HG02870 (cell line): ENCODE measurements around the gene TEX35.
"Not testable (repeated sequence)": the region's sequence is repeated elsewhere in the genome, so short reads cannot be mapped to it uniquely, and the experiment has no call there.

Source experiments
- ATAC-seq: cut with Tn5 transposase; IDR thresholded peaks from one replicate; pipeline ENCODE4 v1.9.1; 2021; ENCODE audit warnings: mild to moderate bottlenecking, moderate library complexity; ENCODE audit not compliant: unreplicated experiment

The TEX35 gene

DNA sequence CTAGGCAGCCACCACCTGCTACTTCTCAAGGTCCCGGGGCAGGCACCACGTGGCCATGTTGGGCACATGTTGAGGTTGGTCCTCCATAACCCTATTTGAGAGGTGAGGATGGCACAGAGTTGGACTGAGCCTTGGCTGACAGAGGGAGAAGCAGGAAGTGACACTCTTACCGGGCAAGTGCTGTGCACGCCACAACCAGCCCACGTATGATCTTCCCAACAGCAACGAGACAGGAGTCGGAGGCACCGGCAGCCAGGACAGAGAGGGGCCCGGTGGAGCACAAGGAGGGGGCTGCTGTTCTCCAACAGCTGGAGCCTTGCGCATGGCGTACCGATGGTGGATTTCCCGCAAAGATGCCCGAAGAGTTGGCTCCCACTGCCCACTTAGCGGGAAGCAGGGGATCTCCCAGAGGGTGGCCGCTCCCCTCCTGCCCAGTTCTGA is 19.6 kb upstream of the TEX35 start:
- no peak for ATAC-seq

DNA sequence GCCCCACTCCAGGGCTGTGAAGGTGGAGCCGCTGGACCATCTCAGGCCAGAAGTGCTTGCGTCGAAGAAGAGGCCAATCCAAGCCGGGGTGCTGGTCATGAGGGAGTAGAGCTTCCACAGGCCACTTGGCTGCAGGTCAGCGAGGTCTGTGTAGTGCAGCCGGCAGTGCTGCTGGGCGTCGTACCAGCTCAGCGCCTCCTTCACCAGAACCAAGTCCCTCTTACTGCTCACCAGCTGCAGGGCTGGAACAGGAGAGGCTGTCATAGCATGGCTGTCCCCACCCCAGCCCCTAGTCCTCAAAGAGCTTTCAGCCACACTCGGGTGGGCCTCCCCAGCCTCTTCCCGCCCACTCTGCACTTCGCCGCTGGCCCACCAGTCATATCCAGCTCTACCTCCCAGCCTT is 18.3 kb upstream of the TEX35 start:
- ATAC-seq: no peak

DNA sequence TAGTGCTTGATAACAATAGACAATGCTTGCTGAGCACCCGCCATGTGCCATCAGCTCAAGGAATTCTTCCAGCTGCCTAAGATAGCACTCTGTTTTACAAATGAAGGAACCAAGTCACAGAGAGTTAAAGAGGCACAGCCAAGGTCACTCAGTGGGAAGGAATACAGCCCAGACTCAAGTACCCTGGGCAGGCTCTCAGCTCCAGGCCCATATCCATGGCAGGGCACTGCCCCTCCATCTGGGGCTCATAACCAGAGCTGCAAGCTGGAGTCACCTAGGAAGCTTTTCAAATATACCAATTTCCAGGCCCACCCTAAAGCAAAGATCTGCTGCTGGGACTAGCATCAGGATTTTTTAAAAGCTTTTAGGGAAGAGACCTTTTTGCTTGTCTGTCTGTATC is 17.8 kb upstream of the TEX35 start:
- no peak for ATAC-seq

DNA sequence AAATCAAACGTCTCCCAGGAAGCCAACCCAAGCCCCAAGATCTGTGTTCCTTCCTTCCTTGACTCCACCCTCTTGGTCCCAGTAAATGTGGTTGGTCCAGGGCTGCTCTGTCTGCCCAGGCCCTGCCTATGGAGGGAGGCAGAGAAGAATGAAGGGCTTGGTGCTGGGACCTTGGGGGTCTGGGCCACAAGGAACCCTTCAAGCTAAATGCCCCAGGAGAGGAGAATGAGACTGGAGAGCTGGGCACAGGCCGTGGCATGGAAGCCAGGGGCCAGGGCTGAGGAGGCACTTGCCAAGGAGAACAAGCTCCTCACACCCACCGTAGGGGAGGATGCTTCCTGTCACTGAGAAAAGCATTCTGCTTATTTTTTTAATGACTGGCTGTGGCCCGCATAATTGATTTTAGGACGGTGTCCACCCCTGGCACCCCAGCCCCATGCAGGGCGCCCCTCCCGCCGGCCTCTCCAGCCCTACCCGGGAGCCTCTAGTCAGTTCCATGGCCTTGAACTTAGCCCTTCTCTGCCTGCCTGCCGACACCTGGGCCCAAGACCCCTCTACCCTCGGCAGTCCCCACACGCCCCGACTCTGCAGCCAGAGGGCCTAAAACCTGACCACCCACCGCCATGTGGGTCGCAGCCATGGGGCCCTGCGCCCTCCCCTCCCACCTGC is 17.0 kb upstream of the TEX35 start:
- no peak for ATAC-seq

DNA sequence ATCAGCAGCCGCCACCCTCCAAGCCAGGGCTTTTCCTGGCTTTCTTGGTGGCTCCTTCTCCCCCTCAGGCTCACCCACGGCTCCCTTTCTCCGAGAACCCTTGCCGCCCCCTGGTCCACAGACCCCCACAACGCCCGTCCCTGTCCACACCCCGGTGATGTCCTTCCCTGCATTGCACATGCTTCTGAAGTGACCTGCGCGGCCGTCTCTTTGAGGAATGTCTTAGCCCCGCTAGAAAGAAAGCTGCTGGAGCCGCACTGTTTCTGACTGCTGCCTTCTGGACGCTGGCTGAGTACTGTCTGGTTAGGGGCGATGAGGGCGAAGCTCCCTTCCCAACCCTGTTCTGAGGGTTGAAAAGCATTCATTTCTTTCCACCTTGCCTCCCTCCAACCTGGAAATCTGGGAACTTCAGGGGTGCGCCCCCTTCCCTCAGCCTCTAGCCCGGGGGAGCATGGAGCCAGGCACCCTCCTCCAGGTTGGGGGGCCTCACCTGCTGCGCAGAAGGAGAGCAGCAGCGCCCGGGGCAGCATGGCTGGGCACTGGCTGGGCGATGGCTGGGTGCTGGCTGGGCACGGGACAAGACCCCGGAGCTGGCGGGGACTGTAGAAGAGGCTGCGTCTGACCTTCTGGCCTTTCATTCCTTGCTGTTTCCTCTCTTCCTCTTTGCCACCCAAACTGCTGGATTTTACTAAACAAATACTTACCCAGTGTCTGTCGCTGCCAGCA is 16.3 kb upstream of the TEX35 start, which contains the start of gene CLEC20A:
Gene CLEC20A (minus strand): TSS at position 555 of the 726 bp plus-strand sequence. CDS start 25 bp downstream, at position 530.
- no peak for ATAC-seq

DNA sequence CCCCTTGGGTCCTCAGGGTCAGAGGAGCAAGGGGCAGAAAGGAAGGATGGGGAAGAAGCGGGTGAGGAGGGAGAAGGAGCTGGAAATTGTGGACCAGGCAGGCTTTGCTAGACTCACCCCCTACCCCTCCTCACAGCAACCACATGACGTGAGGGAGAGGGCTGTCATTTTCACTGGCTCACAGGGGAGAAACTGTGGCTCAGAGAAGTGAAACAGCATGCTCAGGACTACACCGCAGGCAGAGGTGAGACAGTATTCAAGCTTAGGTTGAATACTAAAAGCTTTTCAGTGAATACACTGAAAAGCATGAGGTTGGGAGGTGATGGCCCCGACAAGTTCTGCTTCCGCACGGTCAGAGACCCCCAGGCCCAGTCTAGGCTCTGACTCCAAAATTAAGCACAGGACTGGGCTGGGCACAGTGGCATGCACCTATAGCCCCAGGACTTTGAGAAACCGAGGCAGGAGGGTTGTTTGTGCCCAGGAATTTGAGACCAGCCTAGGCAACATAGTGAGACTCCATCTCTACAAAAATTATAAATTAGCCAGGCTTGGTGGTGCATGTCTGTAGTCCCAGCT is 14.9 kb upstream of the TEX35 start:
- no peak for ATAC-seq

DNA sequence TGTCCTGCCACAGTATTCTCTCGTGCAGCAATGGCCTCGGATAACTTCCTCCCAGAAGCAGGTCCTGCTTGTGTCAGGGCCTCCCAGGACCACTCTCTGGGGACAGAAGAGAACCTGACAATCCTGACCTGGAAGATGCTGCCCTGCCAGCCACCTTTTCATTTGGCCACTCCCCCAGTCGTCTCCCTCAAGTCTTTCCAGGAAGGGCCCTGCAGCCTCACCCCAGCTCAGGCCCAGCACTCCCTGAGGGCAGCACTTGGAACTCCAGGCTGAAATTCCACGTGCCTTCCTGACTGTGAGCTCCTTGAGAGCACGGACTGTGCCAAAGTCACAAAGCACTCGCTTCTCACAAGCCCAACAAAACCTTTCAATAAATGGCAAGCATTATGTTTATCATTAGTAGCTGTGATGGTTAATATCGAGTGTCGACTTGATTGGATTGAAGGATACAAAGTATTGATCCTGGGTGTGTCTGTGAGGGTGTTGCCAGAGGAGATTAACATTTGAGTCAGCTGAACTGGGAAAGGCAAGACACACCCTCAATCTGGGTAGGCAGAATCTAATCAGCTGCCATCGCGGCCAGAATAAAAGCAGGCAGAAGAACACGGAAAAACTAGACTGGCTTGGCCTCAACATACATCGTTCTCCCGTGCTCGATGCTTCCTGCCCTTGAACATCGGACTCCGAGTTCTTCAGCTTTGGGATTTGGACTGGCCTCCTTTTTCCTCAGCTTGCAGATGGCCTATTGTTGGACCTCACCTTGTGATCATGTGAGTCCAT is 13.8 kb upstream of the TEX35 start:
- no peak for ATAC-seq

DNA sequence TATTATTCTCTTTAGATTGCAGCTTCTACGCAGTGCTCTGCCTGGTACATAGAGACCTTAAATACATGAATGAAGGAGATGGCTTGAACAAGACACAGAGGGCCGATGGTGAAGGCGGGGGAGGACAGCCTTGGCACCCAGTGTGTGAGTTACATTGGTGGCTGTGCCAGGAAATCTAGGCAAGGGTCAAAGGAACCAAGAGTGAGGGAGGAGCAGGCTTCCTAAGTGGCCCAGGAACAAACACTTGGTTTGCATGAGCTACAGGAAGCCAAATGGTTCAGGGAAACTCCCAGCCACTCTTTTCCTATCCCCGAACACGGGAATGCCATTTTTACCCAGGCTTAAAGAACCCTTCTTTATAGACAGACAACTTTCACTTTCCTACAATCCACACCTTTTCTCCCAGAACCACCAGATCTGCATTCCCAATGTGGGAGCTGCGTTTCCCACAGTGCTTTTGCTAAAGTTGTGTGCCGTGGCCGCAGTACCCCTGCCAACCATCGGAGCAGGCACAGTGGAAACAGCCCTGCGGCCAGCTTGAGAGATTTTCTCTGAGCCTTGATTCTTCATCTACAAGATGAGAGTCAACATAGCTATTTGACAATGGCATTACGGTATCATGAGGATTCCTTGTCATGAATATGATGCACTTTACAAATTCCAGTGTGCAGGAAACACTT is 12.7 kb upstream of the TEX35 start:
- no peak for ATAC-seq

DNA sequence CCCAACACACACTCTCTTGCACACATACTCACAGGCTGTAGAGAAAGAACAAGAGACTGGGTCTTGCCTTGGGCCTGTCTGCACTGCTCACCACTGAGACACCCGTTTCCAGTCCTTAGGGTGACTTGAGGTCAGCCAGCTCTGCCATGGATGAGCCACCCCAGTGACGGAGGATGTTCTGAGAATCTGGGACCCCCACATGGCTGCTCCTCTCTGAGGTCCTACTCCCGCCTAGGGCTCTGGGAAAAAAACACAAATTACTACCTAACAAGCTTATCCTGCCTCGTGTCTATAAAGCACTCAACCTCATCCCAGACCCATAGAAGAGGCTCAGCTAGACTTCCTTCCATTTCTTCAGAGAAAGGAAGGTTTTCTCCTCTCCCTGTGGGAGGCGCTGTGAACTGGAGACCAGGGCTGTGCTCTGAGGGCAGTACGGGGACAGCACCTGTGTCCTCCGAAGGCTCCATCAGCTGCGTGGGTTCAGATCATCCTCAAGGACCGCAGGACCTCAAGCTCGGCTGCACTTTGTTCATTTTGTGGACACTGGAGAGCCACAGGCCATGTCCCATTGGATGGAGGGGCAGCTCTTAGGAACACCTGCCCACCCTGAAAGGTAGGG is 11.9 kb upstream of the TEX35 start:
- no peak for ATAC-seq

DNA sequence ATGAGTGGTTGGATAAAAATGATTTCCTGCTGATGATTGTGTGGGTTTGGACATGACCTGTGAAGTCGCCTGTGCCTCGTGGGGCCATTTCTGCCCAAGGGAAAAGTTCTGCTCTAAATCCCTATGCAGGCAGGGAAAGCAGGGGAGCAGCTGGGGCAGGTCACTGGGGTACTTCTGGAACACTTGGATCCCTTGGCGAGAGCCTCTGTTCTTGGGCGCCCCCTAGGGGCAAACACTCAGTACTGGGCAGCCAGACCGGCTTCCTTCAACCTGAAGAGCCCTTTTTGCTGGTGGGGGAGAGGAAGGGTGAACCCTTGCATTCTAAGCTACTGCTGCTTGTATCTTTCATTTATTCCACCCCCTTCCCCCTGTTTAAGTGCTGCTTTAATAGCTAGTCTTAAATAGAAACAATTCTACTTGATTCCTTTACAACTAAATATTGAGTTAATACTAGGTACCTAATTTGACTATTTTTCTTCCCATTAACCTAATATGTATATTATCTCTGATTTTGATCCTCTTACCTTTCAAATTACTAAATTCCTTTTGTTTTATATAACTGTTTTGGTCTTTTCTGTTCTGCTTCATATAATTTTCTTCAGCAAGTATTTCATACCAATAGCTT is 11.1 kb upstream of the TEX35 start:
- peak; percentile 82 for ATAC-seq

DNA sequence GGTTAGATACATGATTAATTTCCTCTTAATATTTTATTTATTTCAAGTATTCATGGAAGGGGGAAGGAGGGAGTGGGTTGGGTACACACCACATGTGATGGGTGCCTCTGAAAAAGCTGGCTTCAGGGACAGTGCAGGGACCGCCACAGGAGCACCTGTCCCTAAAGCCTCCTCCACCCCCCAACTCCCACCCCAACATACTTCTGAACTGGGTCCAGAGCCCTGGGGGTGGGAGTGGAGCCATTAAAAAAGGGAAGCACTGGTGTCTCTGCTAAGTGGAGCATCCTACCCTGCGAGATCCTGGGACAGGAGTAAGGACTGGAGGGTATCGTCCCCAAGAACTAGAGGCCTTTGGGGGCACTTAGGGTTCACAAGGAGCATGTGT is 10.6 kb upstream of the TEX35 start:
- no peak for ATAC-seq

DNA sequence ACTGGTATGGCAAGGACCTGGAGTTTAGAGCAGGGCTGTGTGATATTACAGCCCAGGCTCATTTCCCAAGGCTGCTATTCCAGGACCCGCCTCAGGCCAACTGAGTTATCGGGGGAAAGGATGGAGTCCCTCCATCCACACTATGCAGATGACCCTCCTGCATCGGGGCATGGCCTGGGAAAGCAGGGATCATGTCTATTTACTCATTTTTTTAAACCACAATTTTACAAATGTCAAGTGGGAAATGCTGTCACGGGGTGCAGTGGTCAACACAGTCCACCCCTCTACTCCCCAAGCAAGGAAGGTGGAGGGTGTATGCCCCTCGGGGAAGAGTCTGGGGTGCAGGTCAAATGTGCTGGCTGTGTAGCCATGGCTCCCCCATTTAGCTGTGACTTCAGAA is 10.1 kb upstream of the TEX35 start:
- no peak for ATAC-seq

DNA sequence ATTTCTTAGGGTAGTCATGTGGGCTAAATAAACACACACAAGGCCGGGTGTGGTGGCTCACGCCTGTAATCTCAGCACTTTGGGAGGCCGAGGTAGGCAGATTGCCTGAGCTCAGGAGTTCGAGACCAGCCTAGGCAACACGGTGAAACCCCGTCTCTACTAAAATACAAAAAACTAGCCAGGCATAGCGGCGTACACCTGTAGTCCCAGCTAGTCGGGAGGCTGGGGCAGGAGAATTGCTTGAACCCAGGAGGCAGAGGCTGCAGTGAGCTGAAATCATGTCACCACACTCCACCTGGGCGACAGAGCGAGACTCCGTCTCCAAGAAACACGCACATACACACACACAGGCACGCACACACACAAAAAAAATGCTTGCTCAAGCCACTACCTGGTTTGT is 9.6 kb upstream of the TEX35 start:
- not testable (repeated sequence) for ATAC-seq

DNA sequence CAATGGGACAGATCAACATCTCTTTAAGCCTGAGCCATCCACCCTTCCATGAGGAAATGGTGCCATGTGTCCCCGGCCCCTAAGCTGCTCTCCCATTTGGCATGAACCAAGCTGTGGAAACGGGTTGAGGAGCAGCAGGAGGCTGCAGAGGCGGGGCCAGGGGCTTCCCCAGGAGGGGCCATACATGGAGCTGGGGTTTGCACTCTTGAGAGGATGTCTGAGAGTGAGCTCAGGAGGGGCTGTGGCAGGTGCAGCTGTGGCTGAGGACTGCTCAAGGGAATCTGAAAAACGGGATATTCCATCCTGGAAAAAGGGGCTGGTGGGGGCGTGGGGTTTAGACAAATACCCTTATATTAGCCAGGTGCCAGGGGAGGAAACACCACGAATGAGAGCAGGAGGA is 9.1 kb upstream of the TEX35 start:
- no peak for ATAC-seq

DNA sequence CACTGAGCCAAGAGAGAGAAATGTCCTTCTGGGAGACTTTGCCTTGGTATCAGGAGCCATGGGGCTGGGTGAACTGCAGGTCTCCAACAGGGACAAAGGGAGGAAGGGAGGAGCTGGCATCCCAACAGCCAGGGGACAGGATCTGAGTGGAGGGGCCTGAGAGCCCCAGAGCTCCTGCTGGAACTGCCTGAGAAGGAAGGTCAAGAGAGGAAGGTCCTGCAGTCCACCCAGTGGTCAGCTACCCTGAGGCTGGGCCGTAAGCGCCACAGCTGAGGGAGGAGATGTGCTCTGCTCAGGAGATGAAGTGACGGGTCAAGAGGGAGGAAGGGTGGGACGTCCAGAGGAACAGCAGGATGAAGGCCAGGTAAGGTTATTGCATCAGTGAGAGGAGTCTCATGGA is 8.6 kb upstream of the TEX35 start:
- no peak for ATAC-seq

DNA sequence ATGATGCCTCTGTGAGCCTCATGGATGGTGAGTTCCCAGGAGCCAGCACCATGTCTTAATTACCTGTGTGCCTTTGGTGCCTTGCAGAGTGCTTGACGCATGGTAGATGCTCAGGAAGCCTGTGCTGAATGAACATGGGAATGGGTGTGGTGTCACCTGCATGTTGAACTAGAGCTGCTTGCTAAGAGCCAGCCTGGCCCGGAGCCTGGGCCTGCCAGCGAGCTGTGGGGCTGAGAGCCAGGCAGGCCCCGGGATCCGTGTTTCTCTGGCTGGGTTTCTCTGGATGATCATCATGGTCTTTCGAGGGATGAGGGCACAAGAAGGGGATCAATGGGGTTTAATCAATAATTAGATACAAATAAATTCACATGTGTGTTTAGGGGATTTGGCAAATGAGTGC is 6.7 kb upstream of the TEX35 start:
- no peak for ATAC-seq

DNA sequence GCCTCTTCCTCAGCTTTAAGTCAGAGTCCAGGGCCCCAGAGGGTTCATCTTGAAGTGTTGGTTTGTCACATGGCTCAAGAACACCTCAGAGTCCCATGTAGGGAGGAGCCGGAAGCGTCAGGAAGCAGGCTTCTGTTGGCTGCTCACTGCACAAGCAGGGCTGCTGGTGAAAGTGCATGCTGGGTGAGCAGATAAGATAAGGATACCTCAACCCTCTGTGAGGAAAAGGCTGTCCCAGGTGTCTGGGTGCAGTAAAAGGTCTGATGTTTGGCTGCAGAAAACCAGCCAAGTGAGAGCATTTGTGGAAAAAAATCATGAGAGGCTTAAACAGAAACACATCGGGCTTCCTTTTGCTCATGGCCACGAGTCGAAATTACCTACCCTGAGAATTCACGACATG is 6.2 kb upstream of the TEX35 start:
- ATAC-seq: no peak

DNA sequence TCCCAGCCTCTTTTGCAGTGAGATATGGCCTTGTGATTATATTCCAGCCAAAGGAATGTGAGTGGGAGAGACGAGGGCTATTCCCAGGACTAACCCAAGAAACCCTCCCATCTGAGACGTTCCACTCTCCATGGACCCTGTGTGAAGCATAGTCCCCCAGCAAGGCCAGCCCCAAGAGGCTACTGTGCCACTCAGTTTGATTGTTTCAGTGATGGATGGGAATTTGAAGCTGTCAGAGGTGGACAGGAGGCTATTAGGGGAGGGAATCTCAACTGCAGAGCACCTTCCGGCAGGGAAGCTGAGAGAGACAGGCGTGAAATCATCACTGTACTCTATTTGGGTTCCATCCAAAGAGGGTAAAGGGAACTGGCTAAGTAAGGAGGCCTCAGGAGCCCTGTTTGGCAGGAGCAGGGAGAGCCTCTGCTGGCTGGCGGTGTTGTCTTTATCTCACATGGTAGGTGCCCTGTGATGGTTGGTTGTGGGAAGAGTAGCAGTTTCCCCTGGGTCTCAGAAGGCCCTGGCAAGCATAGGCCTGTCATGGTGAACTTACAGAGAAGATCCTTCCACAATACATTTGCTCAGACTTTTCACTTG is 3.4 kb upstream of the TEX35 start:
- ATAC-seq: no peak

DNA sequence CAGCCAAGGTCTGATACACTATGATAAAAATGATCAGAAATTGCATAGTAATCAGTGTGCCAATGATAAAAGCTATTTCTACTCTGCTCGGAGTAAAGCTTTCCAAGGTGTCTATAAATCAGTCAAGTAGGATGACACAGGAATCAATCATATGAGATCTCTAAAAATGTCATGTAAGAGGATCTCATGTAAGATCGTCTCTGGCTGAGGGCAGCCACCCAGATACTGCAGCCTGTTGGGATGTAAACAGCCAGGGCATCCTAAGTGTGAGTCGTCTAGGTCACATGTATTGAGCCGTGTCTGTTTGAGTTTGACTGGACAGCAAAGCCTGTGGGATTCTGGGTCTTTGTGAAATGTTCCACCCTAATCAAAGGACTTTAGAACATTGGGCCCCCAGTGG is 2.8 kb upstream of the TEX35 start:
- ATAC-seq: no peak
